ENCODE data around the gene ATP5PD. TPM values are rescaled to one million over a fixed set of nuclear protein-coding genes. Genes with fewer than 3 reads are reported as not detected.

ATP5PD gene
- total and polyA plus RNA-seq, 2 of the 13 experiments (the other 11 are each of a cell fraction or from before 2014, with no cell fraction given) = 158 to 428 TPM

DNA sequence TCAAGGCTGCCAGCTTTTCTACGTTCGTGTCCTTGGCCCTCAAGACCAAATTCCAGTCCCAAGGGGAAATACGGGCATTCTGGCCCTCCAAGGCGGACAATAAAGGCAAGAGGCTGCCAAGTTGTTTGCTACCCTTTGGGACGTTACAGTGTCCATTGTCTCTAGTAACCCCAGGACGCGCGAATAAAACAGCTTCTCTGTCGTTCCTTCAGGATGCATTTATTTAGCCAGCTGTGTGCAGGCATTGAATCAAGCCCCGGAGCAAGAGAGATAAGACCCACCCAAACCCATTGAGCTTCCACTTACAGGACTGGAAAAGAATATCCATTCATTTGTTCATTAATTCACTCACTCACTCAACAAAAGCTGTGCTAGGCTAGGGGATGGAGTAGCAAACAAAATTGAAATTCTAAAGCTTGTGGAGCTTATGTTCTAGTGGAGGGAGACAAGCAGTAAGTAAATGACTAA, 33.6 kb downstream of the ATP5PD start (continued):
- TF ChIP-seq, protein P1, sequence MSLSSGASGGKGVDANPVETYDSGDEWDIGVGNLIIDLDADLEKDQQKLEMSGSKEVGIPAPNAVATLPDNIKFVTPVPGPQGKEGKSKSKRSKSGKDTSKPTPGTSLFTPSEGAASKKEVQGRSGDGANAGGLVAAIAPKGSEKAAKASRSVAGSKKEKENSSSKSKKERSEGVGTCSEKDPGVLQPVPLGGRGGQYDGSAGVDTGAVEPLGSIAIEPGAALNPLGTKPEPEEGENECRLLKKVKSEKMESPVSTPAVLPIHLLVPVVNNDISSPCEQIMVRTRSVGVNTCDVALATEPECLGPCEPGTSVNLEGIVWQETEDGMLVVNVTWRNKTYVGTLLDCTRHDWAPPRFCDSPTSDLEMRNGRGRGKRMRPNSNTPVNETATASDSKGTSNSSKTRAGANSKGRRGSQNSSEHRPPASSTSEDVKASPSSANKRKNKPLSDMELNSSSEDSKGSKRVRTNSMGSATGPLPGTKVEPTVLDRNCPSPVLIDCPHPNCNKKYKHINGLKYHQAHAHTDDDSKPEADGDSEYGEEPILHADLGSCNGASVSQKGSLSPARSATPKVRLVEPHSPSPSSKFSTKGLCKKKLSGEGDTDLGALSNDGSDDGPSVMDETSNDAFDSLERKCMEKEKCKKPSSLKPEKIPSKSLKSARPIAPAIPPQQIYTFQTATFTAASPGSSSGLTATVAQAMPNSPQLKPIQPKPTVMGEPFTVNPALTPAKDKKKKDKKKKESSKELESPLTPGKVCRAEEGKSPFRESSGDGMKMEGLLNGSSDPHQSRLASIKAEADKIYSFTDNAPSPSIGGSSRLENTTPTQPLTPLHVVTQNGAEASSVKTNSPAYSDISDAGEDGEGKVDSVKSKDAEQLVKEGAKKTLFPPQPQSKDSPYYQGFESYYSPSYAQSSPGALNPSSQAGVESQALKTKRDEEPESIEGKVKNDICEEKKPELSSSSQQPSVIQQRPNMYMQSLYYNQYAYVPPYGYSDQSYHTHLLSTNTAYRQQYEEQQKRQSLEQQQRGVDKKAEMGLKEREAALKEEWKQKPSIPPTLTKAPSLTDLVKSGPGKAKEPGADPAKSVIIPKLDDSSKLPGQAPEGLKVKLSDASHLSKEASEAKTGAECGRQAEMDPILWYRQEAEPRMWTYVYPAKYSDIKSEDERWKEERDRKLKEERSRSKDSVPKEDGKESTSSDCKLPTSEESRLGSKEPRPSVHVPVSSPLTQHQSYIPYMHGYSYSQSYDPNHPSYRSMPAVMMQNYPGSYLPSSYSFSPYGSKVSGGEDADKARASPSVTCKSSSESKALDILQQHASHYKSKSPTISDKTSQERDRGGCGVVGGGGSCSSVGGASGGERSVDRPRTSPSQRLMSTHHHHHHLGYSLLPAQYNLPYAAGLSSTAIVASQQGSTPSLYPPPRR (CRISPR knock-in tag; IDR thresholded peaks at IDR 0.05; ENCODE audit: borderline replicate concordance) = no peak
- TF ChIP-seq ZNF335 (CRISPR knock-in tag; IDR thresholded peaks at IDR 0.05) (no peak), ZNF768 (CRISPR knock-in tag; IDR thresholded peaks at IDR 0.05) (no peak), KLF12 (CRISPR knock-in tag; IDR thresholded peaks at IDR 0.05; ENCODE audit: borderline replicate concordance) (no peak), ADNP (CRISPR knock-in tag; IDR thresholded peaks at IDR 0.05) (no peak), ESRRA (CRISPR knock-in tag; IDR thresholded peaks at IDR 0.05; ENCODE audit: low read depth) (no peak), TEAD2 (CRISPR knock-in tag; IDR thresholded peaks at IDR 0.05) (no peak), ZNF484 (CRISPR knock-in tag; IDR thresholded peaks at IDR 0.05; ENCODE audit: borderline replicate concordance, low read depth) (no peak), RBAK (CRISPR knock-in tag; IDR thresholded peaks at IDR 0.05) (no peak), TCF7L2 (IDR thresholded peaks at IDR 0.05; ENCODE audit: low read depth, low read length) (no peak), ZNF781 (CRISPR knock-in tag; IDR thresholded peaks at IDR 0.05; ENCODE audit: borderline replicate concordance, not compliant biosample characterization) (no peak), ZNF230 (CRISPR knock-in tag; IDR thresholded peaks at IDR 0.05) (no peak), KDM6A (CRISPR knock-in tag; IDR thresholded peaks at IDR 0.05; ENCODE audit: low read depth) (no peak), ZNF615 (CRISPR knock-in tag; IDR thresholded peaks at IDR 0.05; ENCODE audit: borderline replicate concordance) (no peak), ZNF430 (CRISPR knock-in tag; IDR thresholded peaks at IDR 0.05) (0 out of 2 replicates have a peak, but pooled peaks have one; percentile 3), ZNF674 (CRISPR knock-in tag; IDR thresholded peaks at IDR 0.05; ENCODE audit: low read depth) (peak; percentile 21; the same call in 1 of the 2 replicates), KDM5A (IDR thresholded peaks at IDR 0.05; ENCODE audit: borderline replicate concordance, low read length) (no peak), ZNF3 (CRISPR knock-in tag; IDR thresholded peaks at IDR 0.05) (no peak), CENPT (CRISPR knock-in tag; IDR thresholded peaks at IDR 0.05; ENCODE audit: low read depth) (no peak), ZMAT3 (CRISPR knock-in tag; conservative IDR thresholded peaks at IDR 0.05) (no peak)
- TF ChIP-seq, protein P2, sequence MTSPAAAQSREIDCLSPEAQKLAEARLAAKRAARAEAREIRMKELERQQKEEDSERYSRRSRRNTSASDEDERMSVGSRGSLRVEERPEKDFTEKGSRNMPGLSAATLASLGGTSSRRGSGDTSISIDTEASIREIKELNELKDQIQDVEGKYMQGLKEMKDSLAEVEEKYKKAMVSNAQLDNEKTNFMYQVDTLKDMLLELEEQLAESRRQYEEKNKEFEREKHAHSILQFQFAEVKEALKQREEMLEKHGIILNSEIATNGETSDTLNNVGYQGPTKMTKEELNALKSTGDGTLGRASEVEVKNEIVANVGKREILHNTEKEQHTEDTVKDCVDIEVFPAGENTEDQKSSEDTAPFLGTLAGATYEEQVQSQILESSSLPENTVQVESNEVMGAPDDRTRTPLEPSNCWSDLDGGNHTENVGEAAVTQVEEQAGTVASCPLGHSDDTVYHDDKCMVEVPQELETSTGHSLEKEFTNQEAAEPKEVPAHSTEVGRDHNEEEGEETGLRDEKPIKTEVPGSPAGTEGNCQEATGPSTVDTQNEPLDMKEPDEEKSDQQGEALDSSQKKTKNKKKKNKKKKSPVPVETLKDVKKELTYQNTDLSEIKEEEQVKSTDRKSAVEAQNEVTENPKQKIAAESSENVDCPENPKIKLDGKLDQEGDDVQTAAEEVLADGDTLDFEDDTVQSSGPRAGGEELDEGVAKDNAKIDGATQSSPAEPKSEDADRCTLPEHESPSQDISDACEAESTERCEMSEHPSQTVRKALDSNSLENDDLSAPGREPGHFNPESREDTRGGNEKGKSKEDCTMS (CRISPR knock-in tag; conservative IDR thresholded peaks at IDR 0.05) = no peak
- TF ChIP-seq, protein P3, sequence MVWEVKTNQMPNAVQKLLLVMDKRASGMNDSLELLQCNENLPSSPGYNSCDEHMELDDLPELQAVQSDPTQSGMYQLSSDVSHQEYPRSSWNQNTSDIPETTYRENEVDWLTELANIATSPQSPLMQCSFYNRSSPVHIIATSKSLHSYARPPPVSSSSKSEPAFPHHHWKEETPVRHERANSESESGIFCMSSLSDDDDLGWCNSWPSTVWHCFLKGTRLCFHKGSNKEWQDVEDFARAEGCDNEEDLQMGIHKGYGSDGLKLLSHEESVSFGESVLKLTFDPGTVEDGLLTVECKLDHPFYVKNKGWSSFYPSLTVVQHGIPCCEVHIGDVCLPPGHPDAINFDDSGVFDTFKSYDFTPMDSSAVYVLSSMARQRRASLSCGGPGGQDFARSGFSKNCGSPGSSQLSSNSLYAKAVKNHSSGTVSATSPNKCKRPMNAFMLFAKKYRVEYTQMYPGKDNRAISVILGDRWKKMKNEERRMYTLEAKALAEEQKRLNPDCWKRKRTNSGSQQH (CRISPR knock-in tag; IDR thresholded peaks at IDR 0.05; ENCODE audit: low read depth) = no peak
- TF ChIP-seq, protein P4, sequence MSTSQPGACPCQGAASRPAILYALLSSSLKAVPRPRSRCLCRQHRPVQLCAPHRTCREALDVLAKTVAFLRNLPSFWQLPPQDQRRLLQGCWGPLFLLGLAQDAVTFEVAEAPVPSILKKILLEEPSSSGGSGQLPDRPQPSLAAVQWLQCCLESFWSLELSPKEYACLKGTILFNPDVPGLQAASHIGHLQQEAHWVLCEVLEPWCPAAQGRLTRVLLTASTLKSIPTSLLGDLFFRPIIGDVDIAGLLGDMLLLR (CRISPR knock-in tag; IDR thresholded peaks at IDR 0.05) = no peak
